K562 (cell line): ENCODE data around the gene GTPBP6.

Experiments used
- CBX3 ChIP-seq, 2 experiments: IDR thresholded peaks; 1 replicate in 1 of 2; 2 replicates in 1 of 2; pipeline ENCODE4 v1.6.1; 2012; ENCODE audit warnings: inconsistent platforms in 2 of 2, low read length in 2 of 2, borderline replicate concordance in 1 of 2, control low read depth in 1 of 2
- TF ChIP-seq, protein P1 (sequence below): fragments of 450-650 bp; conservative IDR thresholded peaks from 2 replicates; pipeline ENCODE4 v1.6.1; 2016; ENCODE audit warnings: missing genetic modification characterization, low read depth, mild to moderate bottlenecking, control low read depth, missing compliant biosample characterization

- no peak for TF ChIP-seq CBX3 (IDR thresholded peaks at IDR 0.05; ENCODE audit: borderline replicate concordance in 1 of 2, low read length in 2 of 2)
- TF ChIP-seq, protein P1, sequence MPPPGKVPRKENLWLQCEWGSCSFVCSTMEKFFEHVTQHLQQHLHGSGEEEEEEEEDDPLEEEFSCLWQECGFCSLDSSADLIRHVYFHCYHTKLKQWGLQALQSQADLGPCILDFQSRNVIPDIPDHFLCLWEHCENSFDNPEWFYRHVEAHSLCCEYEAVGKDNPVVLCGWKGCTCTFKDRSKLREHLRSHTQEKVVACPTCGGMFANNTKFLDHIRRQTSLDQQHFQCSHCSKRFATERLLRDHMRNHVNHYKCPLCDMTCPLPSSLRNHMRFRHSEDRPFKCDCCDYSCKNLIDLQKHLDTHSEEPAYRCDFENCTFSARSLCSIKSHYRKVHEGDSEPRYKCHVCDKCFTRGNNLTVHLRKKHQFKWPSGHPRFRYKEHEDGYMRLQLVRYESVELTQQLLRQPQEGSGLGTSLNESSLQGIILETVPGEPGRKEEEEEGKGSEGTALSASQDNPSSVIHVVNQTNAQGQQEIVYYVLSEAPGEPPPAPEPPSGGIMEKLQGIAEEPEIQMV (tag), result no peak
Measured at GRCh38 chrX:363621-364375, 45.2 kb upstream of the GTPBP6 start.
